Vagina (tissue), 2 donors: ENCODE results near the gene SET.

Experiments used
- POLR2A ChIP-seq, 2 donors: fragments of 450-650 bp; IDR thresholded peaks; one replicate each; pipeline ENCODE4 v1.6.1; 2017; ENCODE audit warnings: antibody characterized with exemption in 2 of 2, mild to moderate bottlenecking in 2 of 2, moderate library complexity in 2 of 2
- POLR2AphosphoS5 ChIP-seq, 2 donors: sonication (generic); formaldehyde crosslinking; IDR thresholded peaks; one replicate each; pipeline ENCODE4 v1.9.0; 2017; ENCODE audit warnings: antibody characterized with exemption in 2 of 2, mild to moderate bottlenecking in 2 of 2, low read depth in 1 of 2; ENCODE audit not compliant: insufficient read depth in 1 of 2
- TF ChIP-seq, protein P1 (sequence below), 3 experiments: fragments of 450-650 bp in 2 of 3; fragments of 200-600 bp in 1 of 3; sonication (generic) in 1 of 3; IDR thresholded peaks; one replicate each; pipeline ENCODE4 v1.5.1; 2017 to 2019; ENCODE audit warnings: antibody characterized with exemption in 3 of 3, mild to moderate bottlenecking in 2 of 3, moderate library complexity in 2 of 3

DNA sequence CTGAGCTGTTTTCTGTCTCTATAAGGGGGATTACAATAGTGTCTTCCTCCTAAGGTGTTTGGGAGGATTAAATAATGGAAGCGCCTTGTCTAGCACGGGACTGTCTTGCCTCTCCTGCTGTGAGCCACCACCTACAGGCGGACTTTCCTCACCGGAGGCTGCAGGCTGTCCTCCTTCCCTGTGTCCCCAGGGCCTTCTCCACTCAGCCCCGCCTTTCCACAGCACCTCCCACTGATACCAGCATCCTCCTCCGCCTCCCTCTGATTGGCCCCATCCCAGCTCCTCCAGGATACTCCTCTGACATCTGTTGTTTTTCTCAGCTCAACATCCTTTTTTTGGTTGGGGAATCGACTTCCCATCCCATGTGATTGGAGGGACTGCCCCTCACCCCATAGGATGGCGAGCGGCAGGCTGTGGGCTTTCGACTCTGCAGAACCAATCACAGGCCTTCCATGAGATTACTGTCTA lies 35.8 kb downstream of the SET start:
- TF ChIP-seq, protein P1, sequence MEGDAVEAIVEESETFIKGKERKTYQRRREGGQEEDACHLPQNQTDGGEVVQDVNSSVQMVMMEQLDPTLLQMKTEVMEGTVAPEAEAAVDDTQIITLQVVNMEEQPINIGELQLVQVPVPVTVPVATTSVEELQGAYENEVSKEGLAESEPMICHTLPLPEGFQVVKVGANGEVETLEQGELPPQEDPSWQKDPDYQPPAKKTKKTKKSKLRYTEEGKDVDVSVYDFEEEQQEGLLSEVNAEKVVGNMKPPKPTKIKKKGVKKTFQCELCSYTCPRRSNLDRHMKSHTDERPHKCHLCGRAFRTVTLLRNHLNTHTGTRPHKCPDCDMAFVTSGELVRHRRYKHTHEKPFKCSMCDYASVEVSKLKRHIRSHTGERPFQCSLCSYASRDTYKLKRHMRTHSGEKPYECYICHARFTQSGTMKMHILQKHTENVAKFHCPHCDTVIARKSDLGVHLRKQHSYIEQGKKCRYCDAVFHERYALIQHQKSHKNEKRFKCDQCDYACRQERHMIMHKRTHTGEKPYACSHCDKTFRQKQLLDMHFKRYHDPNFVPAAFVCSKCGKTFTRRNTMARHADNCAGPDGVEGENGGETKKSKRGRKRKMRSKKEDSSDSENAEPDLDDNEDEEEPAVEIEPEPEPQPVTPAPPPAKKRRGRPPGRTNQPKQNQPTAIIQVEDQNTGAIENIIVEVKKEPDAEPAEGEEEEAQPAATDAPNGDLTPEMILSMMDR (IDR thresholded peaks at IDR 0.05): no peak
- TF ChIP-seq POLR2AphosphoS5 (IDR thresholded peaks at IDR 0.05; ENCODE audit: insufficient read depth in 1 of 2, low read depth in 1 of 2): no peak
- TF ChIP-seq POLR2A (IDR thresholded peaks at IDR 0.05): no peak
